H1 (cell line): Measurements from ENCODE around the gene PFKP. TPM values are rescaled to one million over a fixed set of nuclear protein-coding genes. Genes with fewer than 3 reads are reported as not detected.

Source experiments
- CTCF ChIA-PET: fragments of 300-600 bp; sonication (Branson Sonifier 250); formaldehyde crosslinking; loops from one replicate; lab custom pipeline; 2021; ENCODE audit not compliant: partially characterized antibody; lab: Charles Lee
- POLR2A ChIA-PET: fragments of 300-600 bp; sonication (Branson Sonifier 250); formaldehyde crosslinking; loops from one replicate; lab custom pipeline; 2021; ENCODE audit warnings: inconsistent platforms; ENCODE audit not compliant: partially characterized antibody; lab: Charles Lee
- DNase-seq, 2 experiments: peaks; one replicate each; pipeline versions ENCODE4 v3.0.0 to v3.0.0-alpha.2; 2010 to 2022; ENCODE audit warnings: low spot score in 2 of 2, low read depth in 1 of 2, mixed read lengths in 1 of 2
- FAIRE-seq: peaks from 2 replicates; lab custom pipeline; 2011; peaks lifted over from hg19 to GRCh38; lab: Jason Lieb, UNC
- H2AFZ ChIP-seq: 2 replicates; pipeline ENCODE4 v1.8.1; 2012; ENCODE audit warnings: low read length, inconsistent platforms
- H2AK5ac ChIP-seq: 2 replicates; pipeline ENCODE4 v1.6.1; 2013; ENCODE audit warnings: low read depth, low read length
- H2BK120ac ChIP-seq: replicated peaks from 2 replicates; pipeline ENCODE3; 2013; ENCODE audit warnings: low read depth, low read length, inconsistent platforms
- H2BK12ac ChIP-seq: 2 replicates; pipeline ENCODE4 v1.6.1; 2013; ENCODE audit warnings: low read depth, low read length
- H2BK15ac ChIP-seq: 2 replicates; pipeline ENCODE4 v1.6.1; 2013; ENCODE audit warnings: low read length
- H2BK20ac ChIP-seq: 2 replicates; pipeline ENCODE4 v1.6.1; 2013; ENCODE audit warnings: low read length
- H2BK5ac ChIP-seq: 2 replicates; pipeline ENCODE4 v1.6.1; 2013; ENCODE audit warnings: low read depth, low read length
- H3K14ac ChIP-seq: 2 replicates; pipeline ENCODE4 v1.6.1; 2013; ENCODE audit warnings: inconsistent platforms; ENCODE audit not compliant: insufficient read length
- H3K18ac ChIP-seq: 2 replicates; pipeline ENCODE4 v1.6.1; 2013; ENCODE audit warnings: low read length; ENCODE audit errors: extremely low read depth
- H3K23ac ChIP-seq: 2 replicates; pipeline ENCODE4 v1.6.1; 2013; ENCODE audit warnings: inconsistent platforms; ENCODE audit not compliant: insufficient read length
- H3K23me2 ChIP-seq: 2 replicates; pipeline ENCODE4 v1.6.1; 2013; ENCODE audit warnings: low read depth, low read length
- H3K27ac ChIP-seq: 2 replicates; pipeline ENCODE4 v1.6.1; 2011; ENCODE audit warnings: low read depth, low read length, inconsistent platforms
- H3K27me3 ChIP-seq, 4 experiments: replicated peaks in 1 of 4; 1 replicate in 1 of 4; 2 replicates in 3 of 4; pipeline versions ENCODE4 v1.6.1 to v1.8.1; 2011 to 2013; ENCODE audit warnings: low read length in 3 of 4, mild to moderate bottlenecking in 3 of 4, inconsistent platforms in 2 of 4, mixed read lengths in 2 of 4, moderate library complexity in 1 of 4; ENCODE audit not compliant: control insufficient read depth in 3 of 4, insufficient read depth in 3 of 4; ENCODE audit errors: extremely low read depth in 1 of 4
- H3K36me3 ChIP-seq, 4 experiments: 2 replicates each; pipeline versions ENCODE4 v1.6.1 to v1.8.1; 2011 to 2013; ENCODE audit warnings: mild to moderate bottlenecking in 4 of 4, low read length in 3 of 4, moderate library complexity in 2 of 4, control low read depth in 1 of 4, inconsistent platforms in 1 of 4; ENCODE audit not compliant: insufficient read depth in 4 of 4, control insufficient read depth in 2 of 4
- H3K4ac ChIP-seq: replicated peaks from 2 replicates; pipeline ENCODE3; 2013; ENCODE audit warnings: low read length, low read depth, mixed read lengths, inconsistent platforms; ENCODE audit not compliant: insufficient read length
- H3K4me1 ChIP-seq, 4 experiments: replicated peaks in 1 of 4; 1 replicate in 1 of 4; 2 replicates in 3 of 4; pipeline versions ENCODE4 v1.6.1 to v1.8.1; 2011 to 2013; ENCODE audit warnings: low read length in 3 of 4, inconsistent platforms in 2 of 4, mixed read lengths in 1 of 4; ENCODE audit not compliant: insufficient read depth in 4 of 4, control insufficient read depth in 3 of 4
- H3K4me2 ChIP-seq, 2 experiments: 2 replicates each; pipeline versions ENCODE4 v1.6.1 to v1.8.1; 2011 to 2013; ENCODE audit warnings: low read depth in 2 of 2, low read length in 2 of 2, control low read depth in 1 of 2, inconsistent platforms in 1 of 2, mild to moderate bottlenecking in 1 of 2; ENCODE audit not compliant: insufficient read depth in 1 of 2
- H3K4me3 ChIP-seq, 4 experiments: fragments of 200-600, 300-600 bp in 1 of 4; sonication (generic), shearing (Covaris generic), sonication (Bioruptor Twin) in 1 of 4; 2 replicates each; pipeline versions ENCODE4 v1.5.1 to v1.8.1; 2011 to 2016; ENCODE audit warnings: low read length in 4 of 4, low read depth in 3 of 4, control low read depth in 2 of 4, inconsistent platforms in 2 of 4, mild to moderate bottlenecking in 2 of 4, mixed read lengths in 1 of 4, moderate library complexity in 1 of 4; ENCODE audit not compliant: insufficient read depth in 2 of 4; ENCODE audit errors: extremely low read depth in 1 of 4
- H3K56ac ChIP-seq: replicated peaks from 2 replicates; pipeline ENCODE3; 2013; ENCODE audit warnings: low read depth, mild to moderate bottlenecking, mixed read lengths, low read length, inconsistent platforms; ENCODE audit not compliant: insufficient read length
- H3K79me1 ChIP-seq: 2 replicates; pipeline ENCODE4 v1.6.1; 2013; ENCODE audit warnings: low read depth, low read length, control low read depth
- H3K79me2 ChIP-seq, 2 experiments: 2 replicates each; pipeline versions ENCODE4 v1.6.1 to v1.8.1; 2012 to 2013; ENCODE audit warnings: low read length in 2 of 2, mild to moderate bottlenecking in 2 of 2, inconsistent platforms in 1 of 2; ENCODE audit not compliant: insufficient read depth in 2 of 2, control insufficient read depth in 1 of 2
- H3K9ac ChIP-seq, 4 experiments: replicated peaks in 1 of 4; 1 replicate in 1 of 4; 2 replicates in 3 of 4; pipeline versions ENCODE4 v1.6.1 to v1.8.1; 2011 to 2013; ENCODE audit warnings: low read depth in 3 of 4, low read length in 3 of 4, control low read depth in 2 of 4, mild to moderate bottlenecking in 2 of 4, moderate library complexity in 2 of 4, inconsistent platforms in 1 of 4; ENCODE audit errors: extremely low read depth in 1 of 4
- H3K9me3 ChIP-seq, 2 experiments: 2 replicates each; pipeline versions ENCODE4 v1.6.1 to v1.8.1; 2012 to 2013; ENCODE audit warnings: mild to moderate bottlenecking in 2 of 2, moderate library complexity in 2 of 2, control low read depth in 1 of 2, inconsistent platforms in 1 of 2, low read depth in 1 of 2, low read length in 1 of 2, mixed read lengths in 1 of 2; ENCODE audit not compliant: insufficient read depth in 2 of 2
- H4K20me1 ChIP-seq, 2 experiments: replicated peaks in 1 of 2; 2 replicates each; pipeline versions ENCODE3 to v1.8.1; 2011 to 2013; ENCODE audit warnings: inconsistent platforms in 2 of 2, low read length in 2 of 2, mild to moderate bottlenecking in 1 of 2; ENCODE audit not compliant: insufficient read depth in 2 of 2, control insufficient read depth in 1 of 2
- H4K5ac ChIP-seq: 2 replicates; pipeline ENCODE4 v1.6.1; 2013; ENCODE audit warnings: low read length, low read depth, mixed read lengths, inconsistent platforms; ENCODE audit not compliant: insufficient read length
- H4K8ac ChIP-seq: 2 replicates; pipeline ENCODE4 v1.8.0; 2013; ENCODE audit warnings: mild to moderate bottlenecking, moderate library complexity, low read length, inconsistent platforms; ENCODE audit not compliant: insufficient read depth; ENCODE audit errors: extremely low read depth
- H4K91ac ChIP-seq: replicated peaks from 2 replicates; pipeline ENCODE3; 2013; ENCODE audit warnings: low read length, mixed read lengths, inconsistent platforms; ENCODE audit not compliant: insufficient read length
- CBX8 ChIP-seq: fragments of 300-800, 300-1000 bp; sonication (generic); IDR thresholded peaks from 2 replicates; pipeline ENCODE4 v1.7.1; 2016; ENCODE audit warnings: low read depth, low read length, borderline replicate concordance
- CEBPB ChIP-seq: IDR thresholded peaks from 2 replicates; pipeline ENCODE4 v1.6.1; 2012; ENCODE audit warnings: low read depth, low read length
- CHD2 ChIP-seq: IDR thresholded peaks from 2 replicates; pipeline ENCODE4 v1.6.1; 2012; ENCODE audit warnings: low read length, improper control_type of control experiment
- CREB1 ChIP-seq: IDR thresholded peaks from 2 replicates; pipeline ENCODE4 v1.6.1; 2012; ENCODE audit warnings: inconsistent platforms
- EZH2 ChIP-seq: fragments of 200-600 bp; sonication (generic); IDR thresholded peaks from 2 replicates; pipeline ENCODE4 v1.7.1; 2012; ENCODE audit warnings: low read depth, mild to moderate bottlenecking, moderate library complexity, low read length, inconsistent platforms; ENCODE audit not compliant: severe bottlenecking
- GTF2F1 ChIP-seq: IDR thresholded peaks from 2 replicates; pipeline ENCODE4 v1.6.1; 2012; ENCODE audit warnings: low read depth, low read length, improper control_type of control experiment, borderline replicate concordance
- POLR2AphosphoS5 ChIP-seq: IDR thresholded peaks from 2 replicates; pipeline ENCODE4 v1.6.1; 2011; ENCODE audit warnings: low read depth, low read length
- RBBP5 ChIP-seq: IDR thresholded peaks from 2 replicates; pipeline ENCODE4 v1.7.1; 2012; ENCODE audit warnings: low read depth, mild to moderate bottlenecking, inconsistent platforms, low read length, moderate library complexity, borderline replicate concordance
- SIN3A ChIP-seq, 2 experiments: IDR thresholded peaks in 1 of 2; conservative IDR thresholded peaks in 1 of 2; 2 replicates each; pipeline ENCODE4 v1.6.1; 2011 to 2012; ENCODE audit warnings: low read length in 2 of 2, improper control_type of control experiment in 1 of 2, low read depth in 1 of 2, mild to moderate bottlenecking in 1 of 2
- SIRT6 ChIP-seq: IDR thresholded peaks from one replicate; pipeline ENCODE4 v1.7.1; 2012; ENCODE audit warnings: low read length, inconsistent platforms
- SP1 ChIP-seq: IDR thresholded peaks from 2 replicates; pipeline ENCODE4 v1.6.1; 2011; ENCODE audit warnings: low read depth, low read length
- SUZ12 ChIP-seq: fragments of 200-600 bp; sonication (generic); IDR thresholded peaks from 2 replicates; pipeline ENCODE4 v1.6.1; 2012; ENCODE audit warnings: mild to moderate bottlenecking, inconsistent platforms, low read length, moderate library complexity, mixed read lengths
- WGBS, 2 experiments: shearing (Covaris generic) in 1 of 2; methylation state at CpG; one replicate each; pipeline versions ENCODE4 v1.1.6 to v1.1.7; 2013 to 2015; ENCODE audit warnings: low lambda C conversion rate in 2 of 2, mixed read lengths in 2 of 2, inconsistent platforms in 1 of 2, low coverage in 1 of 2, missing lambda C conversion rate in 1 of 2; ENCODE audit not compliant: insufficient replicate concordance in 2 of 2, insufficient coverage in 1 of 2, insufficient read length in 1 of 2; ENCODE audit errors: extremely low coverage in 1 of 2, missing lambda C conversion rate in 1 of 2; 5-methylcytosine and 5-hydroxymethylcytosine counted together
- polyA plus RNA-seq, 7 experiments: library from polyadenylated mRNA; depleted of rRNA in 3 of 7; stranded (reverse) in 5 of 7; unstranded in 2 of 7; fragments of >200 nt in 5 of 7; fragments of 200-250 nt in 2 of 7; gene quantifications; 1 replicate in 5 of 7; 2 replicates in 1 of 7; 4 replicates in 1 of 7; pipeline versions ENCODE4 v1.2.1 to v1.2.3, GENCODE V29; 2011 to 2013; ENCODE audit warnings: missing spikeins in 2 of 7, mixed read lengths in 2 of 7
- total RNA-seq: library from RNA; stranded (reverse); fragmentation: NEBNext Ultra II Directional; extraction: Animal tissue kit (Norgen Biotek cat#: 25700); gene quantifications from 2 replicates; pipeline ENCODE4 v1.2.1, GENCODE V29; 2021

Gene PFKP
- total and polyA plus RNA-seq, 2 of the 8 experiments (the other 6 are each of a cell fraction or from before 2014, with no cell fraction given): 51.2 to 128 TPM

GRCh38 chr10:3072641-3073360 is 5.5 kb downstream of the PFKP start:
- CTCF ChIA-PET: no interaction called here
- no peak overlapping the region for H2BK120ac ChIP-seq
- no peak overlapping the region for H3K23ac ChIP-seq
- no peak overlapping the region for H2BK5ac ChIP-seq
- no peaks in the 10 kb centered on the region for H3K27me3 ChIP-seq
- H3K9ac ChIP-seq: no peak overlapping the region
- no peaks in the 10 kb centered on the region for H3K9me3 ChIP-seq
- peaks cover 21% of the 10 kb centered on the region for H3K79me1 ChIP-seq
- H3K18ac ChIP-seq: no peak overlapping the region
- H3K4me1 ChIP-seq: peaks cover 6 to 16% (median 8%) of the 10 kb centered on the region in 4 experiments; a peak in 6 of 7 replicates
- H3K27ac ChIP-seq: no peak overlapping the region
- POLR2A ChIA-PET: interaction anchor here (0.6 kb wide), 1 partner anchor 145 kb away, joined by 3 read pairs; no protein-coding TSS in a partner anchor
- no peak for FAIRE-seq
- no peak overlapping the region for H3K56ac ChIP-seq
- no peak overlapping the region for H4K8ac ChIP-seq
- H2BK15ac ChIP-seq: no peak overlapping the region
- WGBS, 2 experiments: 93% methylated on average over 10 of the region's 10 CpGs; no CpG with 5 or more reads in 1 of the 2 experiments
- no peak for TF ChIP-seq CEBPB
- TF ChIP-seq CREB1: no peak
- no peak for TF ChIP-seq SUZ12
- no peak for TF ChIP-seq CHD2
- no peak for TF ChIP-seq POLR2AphosphoS5
- no peak for TF ChIP-seq SIN3A (conservative IDR thresholded peaks at IDR 0.05 in 1 of 2, IDR thresholded peaks at IDR 0.05 in 1 of 2; ENCODE audit: low read depth in 1 of 2, low read length in 2 of 2)
- TF ChIP-seq SP1: no peak
- no peak for TF ChIP-seq GTF2F1
- TF ChIP-seq EZH2: no peak
- no peak for TF ChIP-seq CBX8
- no peak for TF ChIP-seq RBBP5
- TF ChIP-seq SIRT6: no peak
- H4K5ac ChIP-seq: no peak overlapping the region
- peaks cover 11% of the 10 kb centered on the region; the same call in 1 of the 2 replicates for H3K23me2 ChIP-seq
- no peak overlapping the region for H3K4ac ChIP-seq
- H2BK20ac ChIP-seq: no peak overlapping the region
- H4K20me1 ChIP-seq: peaks cover 10 to 43% of the 10 kb centered on the region in 2 experiments
- H3K4me3 ChIP-seq: no peak overlapping the region
- no peak overlapping the region for H3K14ac ChIP-seq
- H2BK12ac ChIP-seq: no peak overlapping the region
- H3K36me3 ChIP-seq: peaks cover 0 to 19% (median 2%) of the 10 kb centered on the region in 4 experiments; a peak in 4 of 8 replicates
- H3K79me2 ChIP-seq: peaks cover 33 to 84% of the 10 kb centered on the region in 2 experiments
- no peak overlapping the region for H2AFZ ChIP-seq
- H3K4me2 ChIP-seq: peak overlapping the region in 1 of 2 experiments; percentile 20; a peak in 2 of 4 replicates
- no peak overlapping the region for H4K91ac ChIP-seq
- no peak for DNase-seq
- H2AK5ac ChIP-seq: no peak overlapping the region
